K562 (cell line): Measurements from ENCODE around the gene ARHGAP30. TPM values are rescaled to one million over a fixed set of nuclear protein-coding genes. Genes with fewer than 3 reads are reported as not detected.

ENCODE experiments used
- ARID3B ChIP-seq: fragments of 250-450 bp; sonication (Bioruptor Pico); IDR thresholded peaks from 2 replicates; pipeline ENCODE4 v1.4.0; 2020; ENCODE audit warnings: borderline replicate concordance
- CAMTA2 ChIP-seq: fragments of 250-450 bp; sonication (Bioruptor Pico); conservative IDR thresholded peaks from 2 replicates; pipeline ENCODE4 v1.5.1; 2022
- CBFA2T3 ChIP-seq: fragments of 450-650 bp; IDR thresholded peaks from 2 replicates; pipeline ENCODE4 v1.6.1; 2017
- CBFB ChIP-seq: sonication (generic); formaldehyde crosslinking; IDR thresholded peaks from 2 replicates; pipeline ENCODE4 v1.4.0; 2020; ENCODE audit warnings: mild to moderate bottlenecking, missing genetic modification reagents
- CTBP1 ChIP-seq: fragments of 450-650 bp; IDR thresholded peaks from 2 replicates; pipeline ENCODE4 v1.6.1; 2016; ENCODE audit warnings: borderline replicate concordance
- FOXK1 ChIP-seq: sonication (generic); formaldehyde crosslinking; IDR thresholded peaks from 2 replicates; pipeline ENCODE4 v1.8.0; 2022; ENCODE audit warnings: missing genetic modification reagents, mild to moderate bottlenecking, borderline replicate concordance
- FOXK2 ChIP-seq, 2 experiments: fragments of 450-650 bp; IDR thresholded peaks in 1 of 2; conservative IDR thresholded peaks in 1 of 2; 2 replicates each; pipeline ENCODE4 v1.6.1; 2016; ENCODE audit warnings: low read depth in 2 of 2, mild to moderate bottlenecking in 1 of 2
- ILF3 ChIP-seq: fragments of 450-650 bp; IDR thresholded peaks from 2 replicates; pipeline ENCODE4 v1.6.1; 2018; ENCODE audit warnings: antibody characterized with exemption, mild to moderate bottlenecking, moderate library complexity, borderline replicate concordance
- IRF2 ChIP-seq: sonication (generic); formaldehyde crosslinking; IDR thresholded peaks from 2 replicates; pipeline ENCODE4 v1.8.1; 2022; ENCODE audit warnings: mild to moderate bottlenecking, missing genetic modification reagents
- KDM2B ChIP-seq: fragments of 250-450 bp; sonication (Bioruptor Pico); IDR thresholded peaks from 2 replicates; pipeline ENCODE4 v1.8.0; 2021; ENCODE audit warnings: mild to moderate bottlenecking, moderate library complexity
- KLF16 ChIP-seq: IDR thresholded peaks from 2 replicates; pipeline ENCODE4 v1.6.1; 2016; ENCODE audit warnings: antibody characterized with exemption
- L3MBTL2 ChIP-seq: fragments of 450-650 bp; IDR thresholded peaks from 2 replicates; pipeline ENCODE4 v1.6.1; 2016; ENCODE audit warnings: mild to moderate bottlenecking, moderate library complexity
- MEF2A ChIP-seq: IDR thresholded peaks from 2 replicates; pipeline ENCODE4 v1.6.1; 2011; ENCODE audit warnings: low read depth, mild to moderate bottlenecking, low read length, moderate library complexity; ENCODE audit not compliant: control insufficient read depth
- NBN ChIP-seq: fragments of 450-650 bp; IDR thresholded peaks from 2 replicates; pipeline ENCODE4 v1.6.1; 2016; ENCODE audit warnings: low read depth, mild to moderate bottlenecking
- NR2C2 ChIP-seq, 2 experiments: fragments of 200-800 bp in 1 of 2; sonication (Bioruptor generic) in 1 of 2; sonication (generic) in 1 of 2; formaldehyde crosslinking in 1 of 2; IDR thresholded peaks; 2 replicates each; pipeline versions ENCODE4 v1.6.1 to v1.8.0; 2016 to 2022; ENCODE audit warnings: mild to moderate bottlenecking in 1 of 2, missing compliant biosample characterization in 1 of 2, missing genetic modification characterization in 1 of 2, missing genetic modification reagents in 1 of 2
- RB1 ChIP-seq: fragments of 450-650 bp; IDR thresholded peaks from 2 replicates; pipeline ENCODE4 v1.6.1; 2017; ENCODE audit warnings: low read depth, mild to moderate bottlenecking
- SRSF1 ChIP-seq: fragments of 200-400 bp; formaldehyde crosslinking; IDR thresholded peaks from 2 replicates; pipeline ENCODE4 v1.6.1; 2017; ENCODE audit warnings: mild to moderate bottlenecking, low read depth, low read length, moderate library complexity
- TAF7 ChIP-seq: fragments of 450-650 bp; IDR thresholded peaks from 2 replicates; pipeline ENCODE4 v1.6.1; 2016; ENCODE audit warnings: missing genetic modification characterization, missing compliant biosample characterization
- TAL1 ChIP-seq: fragments of 450-650 bp; IDR thresholded peaks from 2 replicates; pipeline ENCODE4 v1.6.1; 2016; ENCODE audit warnings: mild to moderate bottlenecking
- TEAD1 ChIP-seq, 2 experiments: fragments of 450-650 bp in 1 of 2; sonication (generic) in 1 of 2; formaldehyde crosslinking; IDR thresholded peaks; 2 replicates each; pipeline versions ENCODE4 v1.4.0 to v1.8.0; 2020 to 2022; ENCODE audit warnings: mild to moderate bottlenecking in 2 of 2, missing genetic modification reagents in 1 of 2
- ZKSCAN8 ChIP-seq: fragments of 200-800 bp; sonication (Bioruptor generic); IDR thresholded peaks from 2 replicates; pipeline ENCODE4 v1.6.1; 2016; ENCODE audit warnings: missing genetic modification characterization, missing compliant biosample characterization
- ZNF253 ChIP-seq: fragments of 250-450 bp; sonication (Bioruptor Pico); conservative IDR thresholded peaks from 2 replicates; pipeline ENCODE4 v1.6.1; 2021; ENCODE audit warnings: mild to moderate bottlenecking
- ZNF445 ChIP-seq: fragments of 250-450 bp; sonication (Bioruptor Pico); IDR thresholded peaks from 2 replicates; pipeline ENCODE4 v1.4.0; 2020; ENCODE audit warnings: low read depth, mild to moderate bottlenecking, moderate library complexity
- ZNF609 ChIP-seq: sonication (generic); formaldehyde crosslinking; IDR thresholded peaks from 2 replicates; pipeline ENCODE4 v1.8.1; 2023; ENCODE audit warnings: missing genetic modification reagents, mild to moderate bottlenecking, borderline replicate concordance
- polyA plus RNA-seq, 8 experiments: library from polyadenylated mRNA; depleted of rRNA in 4 of 8; stranded (reverse) in 5 of 8; unstranded in 3 of 8; fragments of >200 nt; fragmentation: Nextera tagmentation in 2 of 8; fragmentation: Illumina TruSeq in 1 of 8; extraction: Ambion mirVana in 2 of 8; extraction: Trizol in 1 of 8; gene quantifications; 2 replicates each; pipeline versions ENCODE4 v1.2.1 to v1.2.3, GENCODE V29; 2011 to 2014; ENCODE audit warnings: inconsistent platforms in 1 of 8, missing spikeins in 1 of 8
- total RNA-seq, 7 experiments: library from RNA; depleted of rRNA in 6 of 7; stranded (reverse); fragments of >200 nt in 6 of 7; fragmentation: Illumina TruSeq in 2 of 7; extraction: Trizol in 2 of 7; gene quantifications; 2 replicates each; pipeline versions ENCODE4 v1.2.1 to v1.2.3, GENCODE V29; 2011 to 2021; ENCODE audit warnings: low replicate concordance in 1 of 7

The ARHGAP30 gene
- total and polyA plus RNA-seq, 9 of the 15 experiments (the other 6 are each of a cell fraction or from before 2014, with no cell fraction given): 0.01 to 0.73 (median 0.12) TPM

DNA sequence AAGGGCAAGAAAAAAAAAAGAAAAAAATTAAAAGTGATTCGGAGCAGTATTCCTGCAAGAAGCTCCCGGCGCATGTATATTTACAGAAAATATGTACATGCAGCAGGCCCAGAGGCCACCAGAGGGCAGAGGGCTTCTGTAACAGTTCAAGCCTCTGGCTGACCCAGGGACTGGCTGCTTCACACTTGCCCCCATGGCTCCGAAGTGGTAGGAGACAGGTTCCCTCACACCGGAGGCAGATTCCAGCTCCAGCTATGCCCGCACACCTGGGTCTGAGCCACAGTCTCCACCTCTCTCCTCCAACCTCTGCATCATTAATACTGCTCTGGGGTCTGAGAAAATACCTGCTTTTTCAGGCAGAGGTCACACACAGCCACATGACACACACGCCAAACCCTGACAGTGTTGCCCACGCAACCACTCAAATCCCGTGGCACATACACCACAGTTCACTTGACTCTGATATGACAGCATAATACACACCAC lies 2.2 kb upstream of the ARHGAP30 start (continued):
- TF ChIP-seq ZNF609 (no peak), NBN (0 out of 2 replicates have a peak, but pooled peaks have one; percentile 39), ZNF445 (CRISPR knock-in tag) (no peak), CBFA2T3 (no peak), TEAD1 (CRISPR knock-in tag; IDR thresholded peaks at IDR 0.05) (no peak), TAL1 (no peak), ILF3 (no peak), ZKSCAN8 (CRISPR knock-in tag) (no peak), FOXK2 (conservative IDR thresholded peaks at IDR 0.05 in 1 of 2, IDR thresholded peaks at IDR 0.05 in 1 of 2; ENCODE audit: low read depth in 2 of 2) (peak; percentile 29 to 59; a peak in 2 of 4 replicates), FOXK1 (CRISPR knock-in tag) (no peak), TAF7 (no peak), ARID3B (CRISPR knock-in tag) (no peak), CTBP1 (no peak), KLF16 (0 out of 2 replicates have a peak, but pooled peaks have one; percentile 22), RB1 (peak; percentile 58), CAMTA2 (no peak), MEF2A (no peak), NR2C2 (CRISPR knock-in tag; IDR thresholded peaks at IDR 0.05) (no peak), NR2C2 (tag; IDR thresholded peaks at IDR 0.05) (0 out of 2 replicates have a peak, but pooled peaks have one; percentile 24), CBFB (CRISPR knock-in tag) (no peak), IRF2 (no peak), SRSF1 (no peak), KDM2B (CRISPR knock-in tag) (no peak), L3MBTL2 (peak; percentile 42; the same call in 1 of the 2 replicates), ZNF253 (CRISPR knock-in tag) (no peak)
